ENCODE data around the gene LPP.

Gene LPP

DNA sequence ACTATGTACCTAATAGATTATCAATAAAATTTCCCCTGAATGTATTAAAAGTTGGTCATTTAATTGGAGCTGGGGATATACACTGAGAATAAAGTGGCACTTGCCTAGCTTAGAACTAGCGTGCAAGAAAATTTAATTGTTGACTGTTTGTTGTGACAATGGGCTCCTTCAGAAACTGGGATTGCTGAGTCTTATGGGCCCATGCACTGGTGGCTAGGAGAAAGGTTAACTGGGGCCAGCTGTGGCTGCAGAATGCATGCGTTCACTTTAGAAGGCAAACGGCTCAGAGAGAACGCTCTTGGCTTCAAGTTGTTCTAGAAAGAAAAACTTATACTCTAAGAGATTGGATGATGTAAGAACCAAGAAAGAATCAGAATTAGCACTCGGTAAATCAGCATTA is 18.7 kb upstream of the LPP start:
- DNase-seq (ENCODE audit: low read depth in 2 of 2) = no peak

GRCh38 chr3:188137051-188137450 is 16.9 kb upstream of the LPP start:
- no peak for DNase-seq (ENCODE audit: low read depth in 2 of 2)

GRCh38 chr3:188139466-188139865 is 14.5 kb upstream of the LPP start:
- no peak for DNase-seq (ENCODE audit: low read depth in 2 of 2)

GRCh38 chr3:188146219-188146618 is 7.7 kb upstream of the LPP start:
- DNase-seq (ENCODE audit: low read depth in 2 of 2) = no peak

DNA sequence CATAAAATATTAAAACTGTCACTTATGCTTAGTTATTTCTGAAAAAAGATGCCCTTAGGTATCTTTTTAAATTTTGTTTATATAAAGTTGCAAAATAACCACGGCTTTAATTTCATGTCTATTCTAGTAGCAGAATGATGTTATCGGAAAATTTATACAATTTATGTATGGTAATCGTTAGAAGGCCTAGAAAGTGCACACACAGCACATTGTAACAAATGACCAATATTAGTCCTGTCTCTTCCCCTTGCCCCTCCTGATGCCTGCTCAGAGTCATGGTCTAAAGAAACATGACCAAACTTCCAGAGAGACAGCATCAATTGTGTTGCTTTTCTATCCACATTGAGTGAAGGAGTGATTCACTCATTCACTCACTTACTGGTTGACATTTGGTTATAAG is 6.2 kb upstream of the LPP start:
- DNase-seq (ENCODE audit: low read depth in 2 of 2) = no peak

DNA sequence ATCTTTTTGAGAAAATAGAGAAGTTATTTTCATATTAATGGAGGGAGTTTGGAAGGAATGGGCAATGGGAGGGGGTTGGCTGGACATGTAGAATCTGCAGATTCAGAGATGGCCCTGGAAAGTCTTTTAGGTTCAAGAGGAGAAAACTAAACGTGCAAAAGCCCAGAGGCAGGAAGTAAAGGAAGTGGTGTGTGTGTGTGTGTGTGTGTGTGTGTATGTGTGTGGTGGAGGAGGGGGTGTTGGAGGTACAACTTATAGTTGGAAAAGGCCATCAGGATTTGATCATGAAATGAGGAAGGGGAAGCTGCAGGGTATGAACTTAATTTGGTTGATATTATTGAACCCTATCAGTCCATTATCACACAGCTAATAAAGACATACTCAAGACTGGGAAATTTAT is 5.6 kb upstream of the LPP start:
- no peak for DNase-seq (ENCODE audit: low read depth in 2 of 2)

GRCh38 chr3:188149587-188149986 is 4.4 kb upstream of the LPP start:
- no peak for DNase-seq (ENCODE audit: low read depth in 2 of 2)

DNA sequence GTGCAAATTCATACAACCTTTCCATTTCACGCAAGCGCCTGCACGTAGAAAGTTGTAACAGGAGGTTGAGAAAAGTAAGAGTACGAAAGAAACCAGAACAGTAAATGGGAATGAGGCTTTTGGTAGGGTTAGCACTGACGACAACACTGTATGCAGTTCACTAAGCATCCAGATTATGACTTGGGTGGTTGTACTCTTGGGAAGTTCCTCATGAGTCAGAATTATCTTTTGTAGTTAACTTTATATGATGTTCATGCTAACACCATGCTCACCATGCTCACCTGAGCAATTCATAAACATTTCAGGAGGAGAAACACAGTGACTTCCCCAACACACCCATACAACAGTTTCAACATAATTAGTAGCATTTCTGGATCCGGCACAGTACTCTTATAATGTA is 3.0 kb upstream of the LPP start:
- no peak for DNase-seq (ENCODE audit: low read depth in 2 of 2)

DNA sequence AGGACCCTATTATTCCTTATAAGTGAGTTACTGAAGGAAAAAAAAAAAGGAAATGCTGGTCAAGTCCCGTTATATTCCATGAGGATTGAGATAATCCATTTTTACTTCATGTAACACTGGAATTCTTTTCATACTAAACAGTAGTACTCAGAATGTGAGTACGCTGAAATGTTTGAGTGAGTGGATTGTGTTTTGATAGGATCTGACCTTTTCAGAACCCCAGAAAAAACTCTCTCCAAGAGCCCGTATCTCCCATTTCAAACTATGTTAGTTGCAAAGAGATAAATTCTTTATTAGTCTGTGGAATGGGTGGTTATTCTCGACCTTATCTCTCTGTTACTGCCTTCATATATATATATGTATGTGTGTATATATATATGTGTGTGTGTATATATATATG is 2.5 kb upstream of the LPP start:
- no peak for DNase-seq (ENCODE audit: low read depth in 2 of 2)

- DNase-seq (ENCODE audit: low read depth in 2 of 2) = peak in 1 of 2 experiments; percentile 39
Measured at GRCh38 chr3:188152660-188153436, 1.1 kb upstream of the LPP start.

GRCh38 chr3:188153437-188154013 is 432 bp upstream of the LPP start:
- DNase-seq (ENCODE audit: low read depth in 2 of 2) = peak; percentile 94

DNA sequence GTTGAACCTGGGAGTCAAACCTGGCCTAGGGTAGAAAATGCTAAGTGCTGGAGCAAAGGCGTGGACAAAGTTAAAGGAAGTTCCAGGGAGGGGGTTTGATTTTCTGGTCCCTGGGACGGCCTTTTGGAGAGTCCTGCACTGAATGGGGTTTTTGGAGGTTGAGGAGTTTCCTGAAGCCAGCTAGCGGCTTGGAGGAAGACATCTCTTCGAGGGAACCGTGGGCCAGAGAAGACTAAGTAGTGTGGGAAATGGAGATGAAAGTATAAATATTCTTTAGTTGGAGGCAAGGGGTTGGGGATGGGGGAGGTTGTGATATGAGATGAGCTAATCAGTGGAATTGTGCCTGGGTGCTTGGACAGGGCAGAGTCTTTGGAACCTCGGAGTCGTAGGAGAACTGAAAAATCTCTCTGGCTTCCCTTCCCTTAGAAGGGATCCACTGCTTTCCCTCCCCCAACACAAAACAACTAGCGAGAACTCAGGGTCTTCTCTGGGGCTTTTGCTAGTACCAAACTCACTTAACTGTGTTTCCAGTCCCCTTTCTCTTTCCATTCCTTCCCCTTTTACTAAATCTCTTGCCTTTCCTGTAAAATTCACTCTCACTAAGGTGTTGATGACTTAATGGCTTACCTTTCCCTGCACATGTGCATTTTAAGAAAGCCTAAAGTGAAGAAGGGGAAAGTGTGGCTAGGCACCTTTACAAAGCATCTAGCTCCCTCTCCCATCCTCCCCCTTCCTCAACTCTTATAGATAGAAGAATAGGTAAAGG is 1.0 kb downstream of the LPP start:
- no peak for DNase-seq (ENCODE audit: low read depth in 2 of 2)

GRCh38 chr3:188156056-188156455 is 2.1 kb downstream of the LPP start:
- DNase-seq (ENCODE audit: low read depth in 2 of 2) = no peak

GRCh38 chr3:188157407-188157806 is 3.5 kb downstream of the LPP start:
- DNase-seq (ENCODE audit: low read depth in 2 of 2) = no peak

DNA sequence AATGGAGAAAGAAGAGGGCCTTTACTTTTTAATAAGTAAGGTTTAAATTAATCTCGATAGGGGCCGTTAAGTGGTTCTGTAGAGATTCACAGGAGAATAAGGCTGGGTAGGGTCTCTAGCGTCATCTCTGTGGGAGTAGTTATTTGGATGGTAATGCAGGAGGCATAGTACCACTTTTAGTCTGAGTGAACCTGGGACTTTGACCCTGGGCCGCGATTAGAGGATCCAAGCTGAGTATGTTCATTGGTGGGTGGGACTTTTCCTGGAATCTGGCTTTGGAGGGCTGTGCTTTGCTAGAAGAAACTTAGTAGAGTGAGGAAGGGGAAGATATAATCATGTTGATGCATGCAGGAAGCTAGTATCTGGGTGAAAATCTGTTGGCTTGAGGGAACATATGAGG is 4.0 kb downstream of the LPP start:
- DNase-seq (ENCODE audit: low read depth in 2 of 2) = no peak

DNA sequence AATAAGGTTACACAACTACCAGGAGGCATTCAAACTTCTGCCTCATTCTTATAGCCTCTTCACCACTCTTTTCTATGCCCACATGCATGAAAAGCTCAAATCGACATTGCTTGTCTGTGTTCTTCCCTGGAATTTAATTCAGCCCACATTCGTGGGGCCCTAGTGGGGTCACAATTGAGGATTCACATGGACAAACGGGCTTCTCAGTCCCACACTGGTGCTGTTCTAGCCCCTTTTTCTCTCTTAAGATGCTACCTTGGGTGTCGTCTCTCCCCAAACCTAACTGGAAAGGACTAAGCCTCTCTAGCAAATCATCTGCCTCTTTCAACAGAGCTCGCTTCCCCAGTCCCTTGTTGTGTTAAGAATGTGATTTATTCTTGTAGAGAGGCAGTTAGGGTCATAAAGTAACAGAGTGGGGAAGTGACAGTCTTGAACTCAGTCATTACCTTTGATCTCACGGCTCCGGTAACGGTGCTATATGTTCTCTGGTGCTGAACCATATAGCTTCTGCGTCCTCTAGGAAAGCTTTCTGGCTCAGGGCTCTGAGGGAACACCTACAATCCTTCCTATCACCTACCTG is 4.9 kb downstream of the LPP start:
- DNase-seq (ENCODE audit: low read depth in 2 of 2) = no peak

GRCh38 chr3:188160751-188161150 is 6.8 kb downstream of the LPP start:
- DNase-seq (ENCODE audit: low read depth in 2 of 2) = no peak

- DNase-seq (ENCODE audit: low read depth in 2 of 2) = no peak
Measured at GRCh38 chr3:188164248-188164687, 10.3 kb downstream of the LPP start.

- DNase-seq (ENCODE audit: low read depth in 2 of 2) = no peak
Measured at GRCh38 chr3:188165596-188165995, 11.6 kb downstream of the LPP start.

DNA sequence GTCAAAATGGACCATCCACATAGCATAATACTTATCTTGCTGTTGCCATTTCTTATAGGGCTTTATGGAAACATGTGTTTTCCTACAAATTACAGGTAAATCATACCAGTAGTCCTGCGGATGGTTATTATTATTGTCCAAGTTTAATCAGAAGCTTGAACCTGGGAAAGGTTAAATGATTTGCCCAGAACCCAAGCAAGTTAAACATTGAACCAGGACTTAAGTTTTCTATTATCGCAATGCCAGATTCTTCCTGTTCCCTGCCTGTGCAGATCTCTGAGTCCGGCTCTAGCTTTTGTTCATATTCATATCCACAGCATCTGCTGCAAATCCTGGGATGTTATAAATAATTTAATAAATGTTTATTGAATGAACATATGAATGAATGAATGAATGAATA is 12.5 kb downstream of the LPP start:
- no peak for DNase-seq (ENCODE audit: low read depth in 2 of 2)

GRCh38 chr3:188168186-188168585 is 14.2 kb downstream of the LPP start:
- DNase-seq (ENCODE audit: low read depth in 2 of 2) = no peak

DNA sequence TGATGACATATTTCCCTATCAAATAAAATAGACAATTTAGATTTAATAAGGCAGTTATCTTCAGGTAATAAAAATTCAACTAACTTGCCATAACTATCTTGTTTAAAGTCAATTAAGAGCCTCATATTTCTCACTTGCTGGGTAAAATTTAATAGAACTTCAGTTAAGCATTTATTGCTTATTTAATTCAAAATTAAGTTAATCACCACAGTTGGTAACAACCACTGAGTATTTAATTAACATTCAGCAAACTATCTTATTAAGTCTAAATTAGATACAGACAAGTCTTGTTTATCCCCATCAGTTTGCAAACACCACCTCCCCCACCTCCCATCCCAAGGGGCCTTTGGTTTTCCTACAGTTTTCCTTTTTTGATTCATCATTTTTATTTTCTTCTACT is 14.7 kb downstream of the LPP start:
- DNase-seq (ENCODE audit: low read depth in 2 of 2) = no peak
